Smooth muscle cell (in vitro differentiated cells): ENCODE measurements around the gene IL4R. TPM values are rescaled to one million over a fixed set of nuclear protein-coding genes. Genes with fewer than 3 reads are reported as not detected.
"Not testable (repeated sequence)": the region's sequence is repeated elsewhere in the genome, so short reads cannot be mapped to it uniquely, and the experiment has no call there.

Source experiments
- DNase-seq: peaks from one replicate; lab custom pipeline; 2025; ENCODE audit not compliant: unreplicated experiment; lab: John Stamatoyannopoulos, UW
- H2AFZ ChIP-seq: fragments of 200-600 bp; sonication (generic); 2 replicates; pipeline ENCODE4 v1.6.0; 2016; ENCODE audit warnings: antibody characterized with exemption, low read depth, mild to moderate bottlenecking
- H3F3A ChIP-seq: fragments of 200-600 bp; sonication (generic); 2 replicates; pipeline ENCODE4 v1.6.0; 2017; ENCODE audit warnings: antibody characterized with exemption, low read depth
- H3K27ac ChIP-seq: fragments of 200-600 bp; sonication (generic); 2 replicates; pipeline ENCODE4 v1.5.1; 2016; ENCODE audit warnings: low read depth, mild to moderate bottlenecking
- H3K27me3 ChIP-seq: fragments of 200-600 bp; sonication (generic); 2 replicates; pipeline ENCODE4 v1.6.1; 2016; ENCODE audit warnings: low read depth, mild to moderate bottlenecking
- H3K36me3 ChIP-seq: fragments of 200-600 bp; sonication (generic); 2 replicates; pipeline ENCODE4 v1.5.1; 2016; ENCODE audit warnings: low read depth
- H3K4me1 ChIP-seq: fragments of 200-600 bp; sonication (generic); 2 replicates; pipeline ENCODE4 v1.5.1; 2016; ENCODE audit warnings: low read depth
- H3K4me2 ChIP-seq: fragments of 200-600 bp; sonication (generic); 2 replicates; pipeline ENCODE4 v1.6.0; 2016; ENCODE audit warnings: mild to moderate bottlenecking
- H3K4me3 ChIP-seq: fragments of 200-600 bp; sonication (generic); 2 replicates; pipeline ENCODE4 v1.5.1; 2016; ENCODE audit warnings: mild to moderate bottlenecking
- H3K79me2 ChIP-seq: fragments of 200-600 bp; sonication (generic); 2 replicates; pipeline ENCODE4 v1.6.0; 2016; ENCODE audit warnings: low read depth, mild to moderate bottlenecking
- H3K9ac ChIP-seq: fragments of 200-600 bp; sonication (generic); 2 replicates; pipeline ENCODE4 v1.6.0; 2016; ENCODE audit warnings: low read depth
- H3K9me3 ChIP-seq: fragments of 200-600 bp; sonication (generic); replicated peaks from 2 replicates; pipeline ENCODE4 v1.5.1; 2016; ENCODE audit warnings: low read depth
- H4K20me1 ChIP-seq: fragments of 200-600 bp; sonication (generic); 2 replicates; pipeline ENCODE4 v1.6.0; 2016; ENCODE audit warnings: low read depth
- CTCF ChIP-seq: fragments of 200-600 bp; sonication (generic); IDR thresholded peaks from 2 replicates; pipeline ENCODE4 v1.5.1; 2017; ENCODE audit warnings: borderline replicate concordance, mild to moderate bottlenecking, antibody characterized with exemption; ENCODE audit not compliant: insufficient read depth, poor library complexity, severe bottlenecking
- WGBS: methylation state at CpG from one replicate; pipeline ENCODE4 v1.1.7; 2016; ENCODE audit warnings: low lambda C conversion rate; 5-methylcytosine and 5-hydroxymethylcytosine counted together
- polyA plus RNA-seq: library from polyadenylated mRNA; unstranded; fragments of >200 nt; fragmentation: Nextera tagmentation; extraction: Ambion mirVana; gene quantifications from 2 replicates; pipeline ENCODE4 v1.2.1, GENCODE V29; 2016
- total RNA-seq: library from RNA; depleted of rRNA; stranded (reverse); fragments of >200 nt; gene quantifications from 2 replicates; pipeline ENCODE4 v1.2.3, GENCODE V29; 2014

Gene IL4R
- total and polyA plus RNA-seq, 2 experiments from 2014 or later: 13.4 to 24.0 TPM

GRCh38 chr16:27273670-27274423, 39.9 kb upstream of the IL4R start:
- no peaks in the 10 kb centered on the region for H3K27me3 ChIP-seq
- H2AFZ ChIP-seq: no peak overlapping the region
- WGBS: 38% methylated on average over 8 of the region's 8 CpGs
- DNase-seq: no peak
- no peaks in the 10 kb centered on the region for H3K36me3 ChIP-seq
- no peaks in the 10 kb centered on the region for H3K4me1 ChIP-seq
- H3K4me2 ChIP-seq: peak overlapping the region; percentile 31
- no peaks in the 10 kb centered on the region for H3K79me2 ChIP-seq
- no peaks in the 10 kb centered on the region for H3K9me3 ChIP-seq
- H4K20me1 ChIP-seq: no peaks in the 10 kb centered on the region
- no peak overlapping the region for H3K9ac ChIP-seq
- H3K4me3 ChIP-seq: no peak overlapping the region
- TF ChIP-seq CTCF: no peak
- H3F3A ChIP-seq: no peaks in the 10 kb centered on the region
- peak overlapping the region; percentile 17 for H3K27ac ChIP-seq

DNA sequence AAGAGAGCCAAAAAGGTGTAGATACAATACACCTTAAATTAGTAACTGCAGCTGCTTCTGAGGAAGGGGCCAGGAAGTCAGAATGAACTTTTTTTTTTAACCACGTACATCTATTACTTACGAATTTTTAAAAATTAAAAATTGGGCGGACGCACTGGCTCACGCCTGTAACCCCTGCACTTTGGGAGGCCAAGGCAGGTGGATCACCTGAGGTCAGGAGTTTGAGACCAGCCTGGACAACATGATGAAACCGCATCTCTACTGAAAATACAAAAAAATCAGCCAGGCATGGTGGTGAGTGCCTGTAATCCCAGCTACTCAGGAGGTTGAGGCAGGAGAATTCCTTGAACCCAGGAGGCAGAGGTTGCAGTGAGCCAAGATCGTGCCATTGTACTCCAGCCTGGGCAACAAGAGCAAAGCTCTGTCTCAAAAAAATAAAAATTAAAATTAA, 39.3 kb upstream of the IL4R start:
- Histone ChIP-seq H3K27ac (peak overlapping the region; percentile 17), H3K4me2 (peak overlapping the region; percentile 31)
- H3K9ac ChIP-seq, H4K20me1 ChIP-seq, H3K9me3 ChIP-seq, H3K4me3 ChIP-seq, H3F3A ChIP-seq, H2AFZ ChIP-seq, H3K36me3 ChIP-seq, H3K4me1 ChIP-seq, DNase-seq, H3K79me2 ChIP-seq, H3K27me3 ChIP-seq: not testable (repeated sequence)
- 91% methylated on average over 7 of the region's 7 CpGs for WGBS

DNA sequence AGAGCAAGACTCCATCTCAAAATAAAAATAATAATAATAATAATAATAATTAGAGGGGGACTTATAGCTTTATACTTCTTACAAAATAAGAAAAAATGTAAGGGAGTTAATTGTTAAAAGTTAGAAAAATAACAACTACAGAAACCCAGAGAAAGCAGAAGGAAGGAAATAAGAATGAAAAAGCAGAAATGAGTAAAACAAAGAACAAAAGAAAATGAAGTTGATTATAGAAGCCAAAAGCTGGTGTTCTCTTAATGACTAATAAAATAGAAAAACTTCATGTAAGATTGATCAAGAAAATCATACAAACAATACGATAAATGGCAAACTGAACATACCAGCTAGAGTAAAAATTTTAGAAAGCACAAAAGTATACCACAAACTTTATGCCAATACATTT, 38.4 kb upstream of the IL4R start:
- no peak for DNase-seq
- H2AFZ ChIP-seq: no peak overlapping the region
- no peak overlapping the region for H3K27ac ChIP-seq
- no peaks in the 10 kb centered on the region for H4K20me1 ChIP-seq
- H3K9me3 ChIP-seq: no peaks in the 10 kb centered on the region
- H3F3A ChIP-seq: no peaks in the 10 kb centered on the region
- no peak overlapping the region for H3K4me2 ChIP-seq
- no peaks in the 10 kb centered on the region for H3K79me2 ChIP-seq
- H3K36me3 ChIP-seq: no peaks in the 10 kb centered on the region
- no peak for TF ChIP-seq CTCF
- H3K4me3 ChIP-seq: no peak overlapping the region
- H3K9ac ChIP-seq: no peak overlapping the region
- 98% methylated on average over 1 of the region's 1 CpG for WGBS
- no peaks in the 10 kb centered on the region for H3K4me1 ChIP-seq
- no peaks in the 10 kb centered on the region for H3K27me3 ChIP-seq

DNA sequence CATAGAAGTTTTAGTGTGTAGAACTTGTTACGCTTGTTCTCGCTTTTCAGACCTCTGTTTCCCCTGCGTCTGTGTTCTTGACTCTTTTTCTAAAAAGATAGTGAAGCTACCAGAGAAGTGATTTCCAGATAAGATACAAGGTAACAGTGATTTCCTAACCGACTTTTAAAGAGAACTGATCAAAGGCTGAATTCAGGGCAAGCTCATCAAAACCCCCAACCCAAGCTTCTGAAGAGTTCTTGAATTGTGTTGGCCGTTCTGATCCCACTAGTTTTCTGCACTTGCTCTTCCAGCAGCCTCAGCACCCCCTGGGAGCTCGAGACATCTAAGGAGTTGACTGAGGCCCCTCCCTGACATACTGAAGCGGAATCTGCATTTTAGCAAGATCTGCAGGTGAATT, 32.5 kb upstream of the IL4R start:
- no peak overlapping the region for H3K4me3 ChIP-seq
- 70% methylated on average over 7 of the region's 7 CpGs for WGBS
- no peak for DNase-seq
- TF ChIP-seq CTCF: no peak
- no peak overlapping the region for H3K9ac ChIP-seq
- H2AFZ ChIP-seq: no peak overlapping the region
- no peaks in the 10 kb centered on the region for H3K27me3 ChIP-seq
- H3F3A ChIP-seq: no peaks in the 10 kb centered on the region
- no peaks in the 10 kb centered on the region for H4K20me1 ChIP-seq
- H3K79me2 ChIP-seq: no peaks in the 10 kb centered on the region
- H3K27ac ChIP-seq: no peak overlapping the region
- no peaks in the 10 kb centered on the region for H3K36me3 ChIP-seq
- no peak overlapping the region for H3K4me2 ChIP-seq
- no peaks in the 10 kb centered on the region for H3K4me1 ChIP-seq
- H3K9me3 ChIP-seq: no peaks in the 10 kb centered on the region
